GM19468 (cell line): ENCODE measurements around the gene SCARB1.

ENCODE experiments used
- ATAC-seq: cut with Tn5 transposase; IDR thresholded peaks from one replicate; pipeline ENCODE4 v1.9.1; 2021; ENCODE audit warnings: mild to moderate bottlenecking, moderate library complexity, moderate number of reproducible peaks; ENCODE audit not compliant: unreplicated experiment; ENCODE audit errors: extremely low read depth

Gene SCARB1

GRCh38 chr12:124753228-124753591 is 110.5 kb downstream of the SCARB1 start:
- ATAC-seq = no peak

DNA sequence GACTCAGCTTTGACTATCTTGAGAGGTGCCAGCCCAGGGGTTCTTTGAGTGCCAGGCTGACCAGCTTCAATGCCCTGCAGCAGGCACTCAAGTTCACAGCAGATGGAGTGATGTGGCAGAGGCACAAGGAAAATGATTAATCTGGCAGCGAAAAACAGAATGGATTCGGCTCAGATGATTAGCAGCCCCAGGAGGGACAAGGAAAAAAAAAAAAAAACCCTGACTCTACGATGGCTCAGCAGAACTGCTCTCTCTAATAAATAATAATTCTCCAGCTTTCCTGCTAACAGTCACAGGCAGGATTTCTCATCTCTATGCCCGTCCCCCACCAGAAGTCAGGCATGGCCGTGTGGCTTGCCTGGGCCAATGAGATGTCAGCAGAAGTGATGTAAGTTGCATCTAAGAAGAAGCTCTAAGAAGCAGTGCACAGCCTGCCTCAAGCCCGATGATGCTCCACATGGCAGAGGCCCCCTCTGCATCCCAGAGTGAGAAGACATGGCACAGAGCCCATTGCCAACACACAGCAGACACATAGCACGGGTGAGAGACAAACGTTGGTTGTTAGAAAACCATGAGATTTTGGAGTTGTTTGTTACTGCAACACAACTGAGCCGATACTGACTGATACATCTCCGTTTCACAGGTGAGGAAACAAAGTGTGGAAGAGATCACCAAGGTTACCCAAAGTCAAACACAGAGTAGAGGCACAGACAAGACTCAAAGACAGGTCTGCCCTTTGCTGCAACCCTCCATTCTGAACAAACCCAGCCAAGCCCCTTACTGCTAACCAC is 111.0 kb downstream of the SCARB1 start:
- ATAC-seq = no peak

DNA sequence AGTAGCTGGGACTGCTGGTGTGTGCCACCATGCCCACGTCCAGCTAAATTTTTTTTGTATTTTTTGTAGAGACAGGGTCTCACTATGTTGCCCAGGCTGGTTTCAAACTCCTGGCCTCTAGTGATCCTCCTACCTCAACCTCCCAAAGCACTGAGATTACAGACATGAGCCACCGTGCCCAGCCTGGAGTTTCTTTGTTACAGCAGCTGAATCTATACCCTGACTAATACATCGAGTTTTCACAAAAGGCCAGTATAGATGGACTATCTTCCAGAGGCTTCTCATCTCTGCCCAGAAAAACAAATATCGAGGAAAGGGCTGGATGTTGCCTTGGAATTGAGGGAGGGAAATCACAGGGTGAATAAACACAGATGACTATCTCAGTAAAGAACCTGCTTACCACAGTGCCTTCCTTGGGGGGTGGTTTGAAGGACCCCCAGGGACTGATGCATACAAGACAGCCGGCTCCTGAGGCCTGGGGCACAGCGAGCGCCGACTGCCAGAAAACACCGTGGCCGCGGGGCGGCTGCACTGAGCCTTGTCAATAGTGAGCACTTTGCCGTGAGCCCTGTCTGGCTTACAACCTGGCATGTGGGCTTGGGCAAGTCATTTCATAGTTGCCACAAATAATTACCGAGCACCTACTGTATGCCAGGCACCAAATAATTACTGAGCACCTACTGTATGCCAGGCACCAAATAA is 111.9 kb downstream of the SCARB1 start:
- ATAC-seq = no peak

- no peak for ATAC-seq
These were observed 112.7 kb downstream of the SCARB1 start for GRCh38 chr12:124750787-124751471.

DNA sequence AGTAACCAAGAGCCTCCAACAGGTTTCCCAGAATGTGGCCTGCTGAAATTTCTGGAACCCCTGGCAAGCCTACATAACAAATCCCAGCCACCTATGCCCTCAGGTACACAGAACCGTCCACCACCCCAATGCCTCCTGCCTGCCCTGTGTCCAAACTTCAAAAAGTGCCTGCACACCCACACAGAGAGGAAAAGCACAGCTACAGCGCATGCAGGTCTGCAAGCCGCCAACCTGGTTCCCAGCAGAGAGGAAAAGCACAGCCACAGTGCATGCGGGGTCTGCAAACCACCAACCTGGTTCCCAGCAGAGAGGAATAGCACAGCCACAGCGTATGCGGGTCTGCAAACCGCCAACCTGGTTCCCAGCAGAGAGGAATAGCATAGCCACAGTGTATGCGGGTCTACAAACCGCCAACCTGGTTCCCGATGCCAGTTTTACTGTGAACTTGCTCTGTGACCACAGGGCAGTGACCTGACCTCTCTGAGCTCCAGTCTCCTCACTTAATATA is 113.5 kb downstream of the SCARB1 start:
- ATAC-seq = no peak

- no peak for ATAC-seq
These were observed 113.9 kb downstream of the SCARB1 start for GRCh38 chr12:124749725-124750124.

- peak; percentile 22 for ATAC-seq
These were observed 116.1 kb downstream of the SCARB1 start for GRCh38 chr12:124747426-124748161.

GRCh38 chr12:124746649-124747425 is 116.8 kb downstream of the SCARB1 start:
- ATAC-seq = no peak

- ATAC-seq = no peak
These were observed 117.6 kb downstream of the SCARB1 start for GRCh38 chr12:124745891-124746570.

DNA sequence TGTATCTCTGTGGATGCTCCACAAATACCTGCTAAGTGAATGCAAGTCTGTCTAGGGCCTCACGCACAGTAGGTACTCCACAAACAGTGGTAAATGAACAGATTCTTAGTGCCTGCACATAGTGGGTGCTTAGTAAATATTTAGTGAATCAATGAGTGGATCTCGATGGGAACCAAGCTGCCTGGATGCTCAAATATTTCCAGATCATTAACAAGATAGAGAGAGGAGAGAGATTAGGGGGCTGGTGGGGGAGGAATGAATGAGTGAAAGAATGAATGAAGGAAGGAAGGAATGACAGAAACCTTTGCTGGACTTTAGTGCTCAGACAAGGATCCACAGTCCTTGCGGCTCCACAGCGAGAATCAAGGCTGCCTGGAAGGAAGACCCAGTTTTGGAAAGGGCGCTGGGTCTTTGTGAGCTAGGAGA is 118.2 kb downstream of the SCARB1 start:
- ATAC-seq = no peak

GRCh38 chr12:124744659-124745464 is 118.8 kb downstream of the SCARB1 start:
- peak; percentile 40 for ATAC-seq

- ATAC-seq = no peak
These were observed 119.4 kb downstream of the SCARB1 start for GRCh38 chr12:124744273-124744640.

- ATAC-seq = no peak
These were observed 120.0 kb downstream of the SCARB1 start for GRCh38 chr12:124743479-124744272.

GRCh38 chr12:124742678-124743077 is 121.0 kb downstream of the SCARB1 start:
- ATAC-seq = no peak

DNA sequence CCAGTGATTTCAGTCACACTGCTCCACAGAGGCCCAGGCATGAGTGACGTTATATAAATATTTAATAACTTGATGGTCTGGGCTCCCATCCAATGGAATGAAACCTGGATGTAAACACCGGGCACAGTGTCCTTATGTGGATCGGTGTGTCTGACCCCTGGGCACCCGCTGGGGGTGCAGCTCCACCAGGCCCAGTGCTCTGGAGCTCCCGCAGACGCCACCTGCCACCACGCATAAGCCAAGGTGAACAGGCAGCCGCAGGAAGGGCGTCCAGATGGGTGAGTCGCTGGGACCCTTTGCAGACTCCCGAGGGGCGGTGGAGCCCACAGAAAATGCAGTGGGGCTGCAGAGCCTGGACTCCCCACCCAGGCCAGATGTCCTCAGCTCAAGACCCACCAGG is 121.6 kb downstream of the SCARB1 start:
- ATAC-seq = no peak

- no peak for ATAC-seq
These were observed 122.5 kb downstream of the SCARB1 start for GRCh38 chr12:124741211-124741610.

GRCh38 chr12:124740691-124741137 is 123.0 kb downstream of the SCARB1 start:
- no peak for ATAC-seq
